ENCODE measurements around the gene DNAJC5G.

GRCh38 chr2:27315122-27315521, 39.9 kb downstream of the DNAJC5G start:
- TF ChIP-seq EZH2 (IDR thresholded peaks at IDR 0.05; ENCODE audit: insufficient read depth, poor library complexity, severe bottlenecking) (no peak), EZH2phosphoT487 (IDR thresholded peaks at IDR 0.05; ENCODE audit: insufficient read depth, low read depth) (no peak)

All from GM23248 (cell line).